Gastrocnemius medialis (tissue), 4 donors: ENCODE results near the gene DDX3X. TPM values are rescaled to one million over a fixed set of nuclear protein-coding genes. Genes with fewer than 3 reads are reported as not detected.
"Not testable (repeated sequence)": the region's sequence is repeated elsewhere in the genome, so short reads cannot be mapped to it uniquely, and the experiment has no call there.

ENCODE experiments used
- ATAC-seq, 2 donors: fragments of 150-250 bp; one replicate each; pipeline ENCODE4 v1.9.1; 2016
- DNase-seq, 2 donors: peaks; one replicate each; pipeline ENCODE4 v3.0.0-alpha.2; 2019
- H3K27ac ChIP-seq, 4 donors: fragments of 200-600 bp; sonication (generic); 1 replicate in 1 of 4; 2 replicates in 3 of 4; pipeline ENCODE4 v1.5.1; 2016 to 2018; ENCODE audit warnings: mild to moderate bottlenecking in 2 of 4, moderate library complexity in 1 of 4
- H3K27me3 ChIP-seq, 3 donors: fragments of 200-600 bp; sonication (generic) in 2 of 3; 1 replicate in 1 of 3; 2 replicates in 2 of 3; pipeline versions ENCODE4 v1.5.1 to v1.6.0; 2016 to 2019; ENCODE audit warnings: mild to moderate bottlenecking in 1 of 3, moderate library complexity in 1 of 3
- H3K36me3 ChIP-seq, 2 donors: fragments of 200-600 bp; sonication (generic) in 1 of 2; one replicate each; pipeline ENCODE4 v1.5.1; 2017 to 2018
- H3K4me1 ChIP-seq, 2 donors: fragments of 200-600 bp; sonication (generic) in 1 of 2; one replicate each; pipeline ENCODE4 v1.5.1; 2016 to 2017; ENCODE audit warnings: mild to moderate bottlenecking in 2 of 2
- H3K4me3 ChIP-seq, 4 donors: fragments of 200-600 bp; sonication (generic) in 3 of 4; 1 replicate in 1 of 4; 2 replicates in 3 of 4; pipeline ENCODE4 v1.5.1; 2016 to 2019; ENCODE audit warnings: mild to moderate bottlenecking in 2 of 4
- H3K9me3 ChIP-seq, 3 donors: fragments of 200-600 bp; sonication (generic) in 2 of 3; 1 replicate in 1 of 3; 2 replicates in 2 of 3; pipeline ENCODE4 v1.5.1; 2016 to 2019
- POLR2A ChIP-seq, 2 donors: fragments of 450-650 bp; IDR thresholded peaks; one replicate each; pipeline ENCODE4 v1.6.1; 2017; ENCODE audit warnings: antibody characterized with exemption in 2 of 2, mild to moderate bottlenecking in 2 of 2, moderate library complexity in 2 of 2
- in situ Hi-C, 4 donors: fragments of 200-750 bp; cut with MboI; loops; one replicate each; pipeline versions ENCODE4 v1.15.0 to v1.8.0; 2017; ENCODE audit warnings: low sequenced_read_pairs in 4 of 4
- intact Hi-C: fragments of 100-400 bp; cut with DNase I; formaldehyde crosslinking; loops from one replicate; pipeline ENCODE4 v1.15.1; 2023; ENCODE audit warnings: low total_unique reads
- total RNA-seq, 4 donors: library from RNA; depleted of rRNA; stranded (reverse); fragments of >200 nt; gene quantifications; one replicate each; pipeline versions ENCODE4 v1.1.0 to v1.2.3, GENCODE V29; 2016
- TF ChIP-seq, protein P1 (sequence below), 5 experiments: fragments of 450-650 bp in 3 of 5; fragments of 200-600 bp in 2 of 5; sonication (generic) in 2 of 5; IDR thresholded peaks in 4 of 5; conservative IDR thresholded peaks in 1 of 5; 1 replicate in 4 of 5; 2 replicates in 1 of 5; pipeline ENCODE4 v1.5.1; 2016 to 2019; ENCODE audit warnings: antibody characterized with exemption in 5 of 5, mild to moderate bottlenecking in 3 of 5, moderate library complexity in 3 of 5

DDX3X gene
- total RNA-seq, 4 donors from 2014 or later = 196 to 331 (median 272) TPM

DNA sequence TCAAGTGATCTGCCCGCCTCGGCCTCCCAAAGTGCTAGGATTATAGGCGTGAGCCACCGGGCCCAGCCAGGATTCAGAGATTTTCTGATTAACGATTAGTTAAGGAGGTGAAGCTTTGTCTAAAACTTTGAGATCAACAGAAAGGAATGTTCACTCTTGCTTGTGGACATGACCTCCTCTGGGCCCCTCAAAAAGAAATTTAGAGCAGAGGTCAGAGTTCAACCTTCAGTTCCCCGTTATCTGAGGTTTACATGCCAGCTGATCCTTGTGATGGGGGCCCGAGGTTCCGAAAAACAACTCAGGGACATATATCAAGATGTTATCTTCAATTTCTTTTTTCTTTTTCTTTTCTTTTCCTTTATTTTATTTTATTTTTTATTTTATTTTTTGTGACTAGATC, 54.6 kb downstream of the DDX3X start:
- no peaks in the 10 kb centered on the region for H3K4me1 ChIP-seq
- in situ Hi-C loops (no loop called here), intact Hi-C loops (no loop called here)
- H3K36me3 ChIP-seq = no peaks in the 10 kb centered on the region
- H3K4me3 ChIP-seq = no peak overlapping the region
- no peaks in the 10 kb centered on the region for H3K9me3 ChIP-seq
- H3K27ac ChIP-seq = no peak overlapping the region
- TF ChIP-seq, protein P1, sequence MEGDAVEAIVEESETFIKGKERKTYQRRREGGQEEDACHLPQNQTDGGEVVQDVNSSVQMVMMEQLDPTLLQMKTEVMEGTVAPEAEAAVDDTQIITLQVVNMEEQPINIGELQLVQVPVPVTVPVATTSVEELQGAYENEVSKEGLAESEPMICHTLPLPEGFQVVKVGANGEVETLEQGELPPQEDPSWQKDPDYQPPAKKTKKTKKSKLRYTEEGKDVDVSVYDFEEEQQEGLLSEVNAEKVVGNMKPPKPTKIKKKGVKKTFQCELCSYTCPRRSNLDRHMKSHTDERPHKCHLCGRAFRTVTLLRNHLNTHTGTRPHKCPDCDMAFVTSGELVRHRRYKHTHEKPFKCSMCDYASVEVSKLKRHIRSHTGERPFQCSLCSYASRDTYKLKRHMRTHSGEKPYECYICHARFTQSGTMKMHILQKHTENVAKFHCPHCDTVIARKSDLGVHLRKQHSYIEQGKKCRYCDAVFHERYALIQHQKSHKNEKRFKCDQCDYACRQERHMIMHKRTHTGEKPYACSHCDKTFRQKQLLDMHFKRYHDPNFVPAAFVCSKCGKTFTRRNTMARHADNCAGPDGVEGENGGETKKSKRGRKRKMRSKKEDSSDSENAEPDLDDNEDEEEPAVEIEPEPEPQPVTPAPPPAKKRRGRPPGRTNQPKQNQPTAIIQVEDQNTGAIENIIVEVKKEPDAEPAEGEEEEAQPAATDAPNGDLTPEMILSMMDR (IDR thresholded peaks at IDR 0.05 in 4 of 5, conservative IDR thresholded peaks at IDR 0.05 in 1 of 5) = no peak
- TF ChIP-seq POLR2A (IDR thresholded peaks at IDR 0.05) = no peak
- ATAC-seq (no peak), DNase-seq (no peak)
- H3K27me3 ChIP-seq = peaks cover 0 to 6% (median 0%) of the 10 kb centered on the region in 3 donors

DNA sequence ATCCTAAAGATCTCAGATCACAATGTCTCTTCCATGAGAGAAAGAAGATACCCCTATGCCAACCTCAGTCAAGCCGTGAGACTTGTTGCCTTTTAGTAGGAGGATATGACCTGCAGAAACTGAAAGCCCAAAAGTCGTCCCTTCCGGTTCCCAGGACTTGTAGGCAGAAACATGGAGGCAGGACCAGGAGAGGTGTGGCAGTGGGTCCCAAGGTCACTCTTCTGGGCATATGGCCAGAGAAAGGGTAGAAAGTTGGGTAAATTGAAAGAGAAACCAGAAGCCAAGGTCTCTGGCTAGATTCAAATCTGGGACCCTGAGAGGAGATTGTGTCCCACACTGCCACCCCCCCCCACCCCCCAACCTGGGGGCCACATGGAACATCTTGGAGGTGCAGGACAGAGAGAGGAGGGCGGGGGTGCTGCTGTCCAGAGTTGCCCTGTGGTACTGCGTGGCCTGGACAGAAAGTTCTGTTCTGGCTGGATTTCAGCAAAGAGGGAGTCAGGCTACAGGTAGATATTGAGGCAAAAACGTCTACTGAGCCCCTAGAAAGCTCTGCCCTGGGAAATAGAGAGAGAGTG, 55.4 kb downstream of the DDX3X start:
- TF ChIP-seq POLR2A (IDR thresholded peaks at IDR 0.05) = no peak
- TF ChIP-seq, protein P1 (IDR thresholded peaks at IDR 0.05 in 4 of 5, conservative IDR thresholded peaks at IDR 0.05 in 1 of 5) = no peak
- Histone ChIP-seq H3K4me3 (no peak overlapping the region), H3K36me3 (no peaks in the 10 kb centered on the region), H3K4me1 (no peaks in the 10 kb centered on the region), H3K27me3 (peaks cover 0 to 6% (median 0%) of the 10 kb centered on the region in 3 donors), H3K9me3 (no peaks in the 10 kb centered on the region), H3K27ac (no peak overlapping the region)
- ATAC-seq = no peak
- intact Hi-C loops (no loop called here), in situ Hi-C loops (no loop called here)
- DNase-seq = no peak

DNA sequence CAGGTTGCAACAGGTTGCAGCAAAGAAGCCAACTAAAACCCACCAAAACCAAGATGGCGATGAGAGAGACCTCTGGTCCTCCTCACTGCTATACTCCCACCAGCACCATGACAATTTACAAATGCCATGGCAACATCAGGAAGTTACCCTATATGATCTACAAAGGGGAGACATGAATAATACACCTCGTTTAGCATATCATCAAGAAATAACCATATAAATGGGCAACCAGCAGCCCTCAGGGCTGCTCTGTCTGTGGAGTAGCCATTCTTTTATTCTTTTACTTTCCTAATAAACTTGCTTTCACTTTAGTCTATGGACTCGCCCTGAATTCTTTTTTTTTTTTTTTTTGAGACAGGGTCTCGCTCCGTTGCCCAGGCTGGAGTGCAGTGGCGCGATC, 56.6 kb downstream of the DDX3X start:
- H3K27ac ChIP-seq, H3K9me3 ChIP-seq, H3K4me1 ChIP-seq, DNase-seq, in situ Hi-C loops, H3K36me3 ChIP-seq, ATAC-seq, H3K4me3 ChIP-seq, intact Hi-C loops, H3K27me3 ChIP-seq: not testable (repeated sequence)

DNA sequence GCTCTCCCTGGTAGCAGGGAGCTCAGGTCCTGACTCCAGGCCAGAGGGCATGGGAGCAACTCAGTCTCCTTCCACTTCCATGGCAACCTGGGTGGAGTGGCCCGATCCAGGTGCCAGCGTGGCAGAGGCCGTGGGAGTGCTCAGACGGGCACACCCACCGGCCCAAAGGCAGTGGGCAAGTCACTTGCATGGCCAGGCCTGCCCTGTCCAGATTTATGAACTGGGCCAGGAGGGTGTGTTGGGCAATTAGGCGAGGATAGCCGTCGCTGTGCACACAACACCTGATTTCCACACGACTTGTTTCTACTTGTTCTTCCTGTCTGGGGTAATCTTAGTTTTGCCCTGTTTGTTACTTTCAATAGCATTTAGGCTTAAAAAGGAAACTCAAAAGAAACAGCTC, 57.6 kb downstream of the DDX3X start:
- in situ Hi-C loops = no loop called here
- no peak for TF ChIP-seq POLR2A (IDR thresholded peaks at IDR 0.05)
- TF ChIP-seq, protein P1 (IDR thresholded peaks at IDR 0.05 in 4 of 5, conservative IDR thresholded peaks at IDR 0.05 in 1 of 5) = no peak
- DNase-seq (no peak), ATAC-seq (no peak)
- H3K4me3 ChIP-seq = no peak overlapping the region
- no peak overlapping the region for H3K27ac ChIP-seq
- H3K36me3 ChIP-seq = no peaks in the 10 kb centered on the region
- no peaks in the 10 kb centered on the region for H3K9me3 ChIP-seq
- intact Hi-C loops = no loop called here
- H3K4me1 ChIP-seq = no peaks in the 10 kb centered on the region
- H3K27me3 ChIP-seq = no peaks in the 10 kb centered on the region

DNA sequence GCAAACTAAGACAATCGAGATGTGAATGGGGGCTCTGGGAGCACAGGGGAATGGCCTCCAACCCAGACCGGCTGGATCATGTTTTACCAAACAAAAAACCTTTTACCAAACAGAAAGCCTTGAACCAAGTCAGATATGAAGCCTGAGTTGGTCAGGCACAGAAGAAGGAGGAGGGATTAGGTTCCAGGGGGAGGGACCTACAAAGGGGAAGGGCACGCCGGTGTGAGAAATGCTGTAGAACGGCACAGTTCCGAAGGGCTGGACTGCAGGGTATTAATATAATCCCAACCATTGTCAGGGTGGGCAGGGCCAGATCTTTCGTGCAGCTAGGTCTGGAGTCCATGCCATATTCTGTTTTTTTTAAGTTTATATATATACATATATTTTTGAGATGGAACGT, 60.3 kb downstream of the DDX3X start:
- no peak for ATAC-seq
- Histone ChIP-seq H3K9me3 (no peaks in the 10 kb centered on the region), H3K4me1 (no peaks in the 10 kb centered on the region), H3K27me3 (no peaks in the 10 kb centered on the region), H3K27ac (no peak overlapping the region), H3K36me3 (no peaks in the 10 kb centered on the region), H3K4me3 (no peak overlapping the region)
- TF ChIP-seq POLR2A (IDR thresholded peaks at IDR 0.05) = no peak
- TF ChIP-seq, protein P1 (IDR thresholded peaks at IDR 0.05 in 4 of 5, conservative IDR thresholded peaks at IDR 0.05 in 1 of 5) = no peak
- DNase-seq = no peak
- in situ Hi-C loops = no loop called here
- intact Hi-C loops = no loop called here
